GM21529 (cell line): ENCODE data around the gene PNRC2.
"Not testable (repeated sequence)": the region's sequence is repeated elsewhere in the genome, so short reads cannot be mapped to it uniquely, and the experiment has no call there.

ENCODE experiments used
- ATAC-seq: cut with Tn5 transposase; IDR thresholded peaks from one replicate; pipeline ENCODE4 v1.9.1; 2021; ENCODE audit not compliant: unreplicated experiment

PNRC2 gene

DNA sequence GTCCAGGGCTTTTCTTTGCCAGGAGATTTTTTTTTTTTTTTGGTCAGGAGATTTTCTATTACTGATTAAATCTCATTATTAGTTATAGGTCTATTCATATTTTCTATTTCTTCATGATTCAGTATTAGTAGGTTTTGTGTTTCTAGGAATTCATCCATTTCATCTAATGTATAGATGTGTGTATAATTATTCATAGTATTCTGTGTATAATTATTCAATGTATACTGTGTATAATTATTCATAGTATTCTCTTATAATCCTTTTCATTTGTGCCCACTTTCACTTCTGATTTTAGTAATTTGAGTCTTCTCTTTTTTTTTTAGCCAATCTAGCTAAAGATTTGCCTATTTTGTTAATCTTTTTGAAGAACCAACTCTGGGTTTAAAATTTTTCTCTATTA, 12.3 kb upstream of the PNRC2 start:
- ATAC-seq: no peak

DNA sequence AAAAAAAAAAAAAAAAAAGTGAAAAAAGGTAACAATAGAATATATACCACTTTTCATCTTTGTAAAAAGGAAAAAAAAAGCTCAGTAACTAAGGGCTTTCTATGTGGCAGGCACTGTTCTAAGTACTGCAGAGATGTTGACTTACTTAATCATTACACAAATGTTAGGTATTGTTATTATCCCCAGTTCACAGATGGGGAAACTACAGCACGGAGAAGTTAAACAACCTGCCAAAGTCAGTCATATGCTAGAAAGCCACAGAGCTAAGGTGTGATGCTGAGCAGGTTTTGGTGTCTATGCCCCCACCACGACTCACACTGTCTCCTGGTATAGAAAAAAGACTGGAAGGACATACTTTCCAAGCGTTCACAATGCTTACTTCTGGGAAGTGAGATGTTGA, 6.6 kb upstream of the PNRC2 start:
- no peak for ATAC-seq

DNA sequence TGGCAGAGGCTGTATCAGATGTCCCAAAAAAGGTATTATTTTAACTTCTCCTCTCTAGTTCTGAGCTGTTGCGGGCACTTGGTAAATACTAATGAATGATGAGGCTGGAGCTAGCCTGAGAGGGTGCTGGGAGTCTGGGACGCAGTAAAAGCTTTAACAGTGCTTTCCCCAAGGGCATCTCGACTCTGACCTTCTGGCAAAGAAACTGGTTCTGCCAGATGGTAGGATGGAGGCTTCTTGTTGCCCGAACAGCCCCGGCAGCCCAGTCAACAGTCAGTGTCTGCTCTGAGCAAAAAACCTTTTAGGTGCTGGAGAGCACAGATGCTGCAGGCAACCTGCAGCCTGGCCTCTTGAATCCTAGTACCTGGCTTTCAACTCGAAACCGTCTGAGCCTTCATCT, 2.5 kb upstream of the PNRC2 start:
- ATAC-seq: no peak

DNA sequence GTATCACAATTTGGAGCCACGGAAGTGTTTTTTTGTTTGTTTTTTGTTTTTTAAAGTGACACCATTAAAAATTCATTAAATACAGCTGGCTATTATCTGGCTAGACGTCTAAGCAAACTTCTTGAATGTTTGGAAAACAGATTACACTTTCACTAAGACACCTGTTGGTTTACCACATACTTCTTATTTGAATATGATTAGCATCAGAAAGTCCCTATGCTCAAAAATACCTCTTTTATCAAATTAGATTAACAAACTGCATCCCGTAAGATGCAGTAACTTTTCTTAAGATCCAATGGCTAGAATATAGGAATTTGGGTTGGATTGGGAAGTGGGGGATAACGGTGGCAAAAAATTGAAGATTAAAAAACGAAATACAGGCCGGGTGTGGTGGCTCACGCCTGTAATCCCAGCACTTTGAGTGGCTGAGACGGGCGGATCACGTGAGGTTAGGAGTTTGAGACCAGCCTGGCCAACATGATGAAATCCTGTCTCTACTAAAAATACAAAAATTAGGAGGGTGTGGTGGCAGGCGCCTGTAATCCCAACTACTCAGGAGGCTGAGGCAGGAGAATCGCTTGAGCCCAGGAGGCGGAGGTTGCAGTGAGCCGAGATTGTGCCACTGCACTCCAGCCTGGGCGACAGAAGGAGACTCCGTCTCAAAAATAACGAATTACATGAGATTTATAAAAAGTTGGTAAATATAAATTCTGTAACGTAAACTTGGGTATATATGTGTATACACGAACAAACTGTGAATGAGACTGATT, 1.4 kb upstream of the PNRC2 start:
- not testable (repeated sequence) for ATAC-seq

GRCh38 chr1:23958810-23959460, 693 bp upstream of the PNRC2 start:
- ATAC-seq: peak; percentile 70

DNA sequence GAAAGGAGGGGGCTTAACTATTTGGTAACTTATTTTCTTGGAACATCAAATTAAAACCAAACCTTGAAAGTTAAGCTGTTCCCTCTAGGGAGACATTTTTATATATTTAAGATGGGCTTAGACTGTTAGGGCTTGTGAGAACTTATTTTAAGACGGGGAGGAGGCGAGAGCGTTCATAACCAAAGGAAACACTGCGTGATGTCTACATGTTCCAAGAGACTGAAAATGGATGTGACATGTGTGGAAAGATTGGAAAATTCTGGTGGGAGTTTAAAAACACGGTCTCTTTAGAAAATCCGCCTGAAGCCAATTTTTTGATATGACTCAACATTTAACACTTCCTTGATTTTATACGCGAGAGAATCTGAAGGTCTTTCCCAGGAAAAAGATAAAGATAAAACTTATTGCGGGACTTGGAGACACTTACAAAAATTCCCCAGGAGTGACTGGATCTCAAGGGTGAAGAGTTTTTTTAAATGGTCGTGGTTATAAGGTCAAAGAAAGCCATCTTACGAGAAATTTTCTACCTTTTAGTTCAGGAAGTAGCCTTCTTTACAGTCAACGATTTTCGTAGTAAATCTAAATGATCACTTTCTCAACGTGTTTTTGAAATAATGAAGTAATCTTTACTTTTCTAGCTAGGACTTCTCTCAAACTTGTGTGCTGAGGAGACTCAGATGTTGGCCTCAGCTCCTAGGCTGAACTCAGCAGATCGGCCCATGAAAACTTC, 828 bp downstream of the PNRC2 start:
- no peak for ATAC-seq

- ATAC-seq: no peak
These were observed 4.1 kb downstream of the PNRC2 start for GRCh38 chr1:23963617-23964234.

- no peak for ATAC-seq
These were observed 4.6 kb downstream of the PNRC2 start for GRCh38 chr1:23964235-23964668.

DNA sequence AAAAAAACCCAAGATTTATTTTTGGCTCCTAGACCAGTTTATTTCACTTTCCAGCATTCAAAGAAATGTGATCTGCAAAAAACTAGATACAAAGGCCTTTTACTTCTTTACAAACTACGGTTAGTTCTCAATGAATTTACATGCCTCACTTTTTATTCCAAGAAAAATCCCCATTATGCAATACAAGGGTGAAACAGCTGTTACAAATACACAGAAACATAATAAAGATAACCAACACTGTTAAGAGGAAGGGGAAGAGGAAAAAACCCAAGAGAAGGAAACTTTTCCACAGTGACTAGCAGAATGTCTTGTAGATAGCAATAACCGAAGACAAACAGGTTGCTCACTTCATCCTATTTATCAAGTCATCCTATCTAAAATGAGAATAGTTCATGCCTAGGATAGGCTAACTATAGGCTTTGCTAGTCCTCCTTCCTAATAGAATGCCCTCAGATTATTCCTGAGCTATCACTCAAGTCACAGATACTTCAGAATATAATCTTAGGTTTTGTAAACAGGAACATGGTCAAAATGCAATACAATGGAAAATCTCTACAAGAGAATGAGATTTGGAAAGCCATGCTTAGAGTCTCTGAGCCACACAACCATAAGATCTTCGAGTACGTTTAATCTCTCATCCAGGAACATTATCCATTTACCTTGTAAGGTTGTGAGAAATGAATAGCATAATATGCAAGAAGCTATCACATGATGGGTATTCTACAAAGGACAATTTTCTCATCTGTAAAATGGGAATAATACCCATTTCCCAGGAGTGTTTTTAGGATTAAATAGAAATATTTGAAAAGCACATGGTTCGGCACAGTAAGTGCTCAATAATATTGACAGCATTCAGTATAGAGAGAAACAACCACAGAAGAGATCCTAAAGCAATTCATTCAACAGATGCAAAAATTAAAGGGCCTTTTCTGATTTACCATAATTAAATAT, 5.4 kb downstream of the PNRC2 start:
- ATAC-seq: no peak

DNA sequence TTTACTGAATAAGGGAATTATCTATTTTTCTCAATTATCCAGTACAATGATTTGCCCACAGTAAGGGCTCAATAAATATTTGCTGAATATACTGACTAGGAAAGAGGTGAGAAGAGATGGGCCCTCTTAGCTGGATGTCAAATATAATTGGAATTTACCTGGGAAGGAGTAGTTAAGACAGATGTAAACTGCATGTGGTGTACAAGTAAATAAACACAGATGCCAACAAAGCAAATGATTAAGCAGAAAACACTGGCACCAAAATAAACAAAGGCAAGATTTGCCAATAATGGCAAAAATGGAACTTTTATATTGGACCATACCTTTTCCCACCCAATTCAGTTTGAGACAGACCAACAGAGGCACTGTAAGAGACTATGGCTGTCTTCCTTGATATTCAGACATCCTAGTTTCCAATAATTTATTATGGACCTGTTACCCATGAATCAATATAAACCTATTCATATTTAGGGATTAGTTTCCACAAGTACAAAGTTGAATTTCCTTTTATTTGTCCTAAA, 7.4 kb downstream of the PNRC2 start:
- ATAC-seq: no peak

- ATAC-seq: no peak
These were observed 8.2 kb downstream of the PNRC2 start for GRCh38 chr1:23967871-23968270.

GRCh38 chr1:23977187-23977853, 17.7 kb downstream of the PNRC2 start:
- ATAC-seq: no peak

DNA sequence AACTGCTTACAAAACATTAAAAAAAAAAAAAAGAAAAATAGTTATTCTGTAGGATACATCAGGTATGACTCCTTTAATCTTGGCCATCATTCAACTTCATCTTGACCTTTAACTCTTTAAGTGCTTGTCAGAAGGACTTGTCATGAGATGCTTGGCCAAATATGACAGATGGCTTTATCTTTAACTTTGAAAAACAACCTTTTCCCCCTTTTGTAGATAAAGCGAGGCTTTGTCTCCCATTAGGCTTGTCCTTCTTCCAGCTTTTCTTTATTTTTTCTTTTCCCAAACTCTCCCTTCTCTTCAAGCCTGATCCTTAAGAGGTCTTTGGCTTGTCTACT, 18.2 kb downstream of the PNRC2 start:
- no peak for ATAC-seq

DNA sequence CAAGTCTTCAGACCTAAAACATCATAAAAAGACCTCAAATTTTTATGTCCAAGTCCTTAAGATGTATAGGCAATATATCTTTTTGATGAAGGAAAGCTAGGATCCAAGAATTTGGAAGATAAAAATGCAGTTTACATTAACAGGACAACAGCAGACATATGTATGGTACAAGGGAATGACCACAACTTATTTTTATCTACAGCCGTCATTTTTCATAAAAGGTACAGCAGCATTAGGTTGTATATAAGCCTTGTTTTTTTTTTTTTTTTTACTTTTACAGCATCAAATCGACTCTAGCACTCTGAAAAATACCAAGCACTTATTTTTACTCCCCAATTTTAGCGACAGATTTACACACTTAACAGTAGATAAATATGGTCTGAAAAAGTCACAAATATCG, 19.2 kb downstream of the PNRC2 start:
- no peak for ATAC-seq

DNA sequence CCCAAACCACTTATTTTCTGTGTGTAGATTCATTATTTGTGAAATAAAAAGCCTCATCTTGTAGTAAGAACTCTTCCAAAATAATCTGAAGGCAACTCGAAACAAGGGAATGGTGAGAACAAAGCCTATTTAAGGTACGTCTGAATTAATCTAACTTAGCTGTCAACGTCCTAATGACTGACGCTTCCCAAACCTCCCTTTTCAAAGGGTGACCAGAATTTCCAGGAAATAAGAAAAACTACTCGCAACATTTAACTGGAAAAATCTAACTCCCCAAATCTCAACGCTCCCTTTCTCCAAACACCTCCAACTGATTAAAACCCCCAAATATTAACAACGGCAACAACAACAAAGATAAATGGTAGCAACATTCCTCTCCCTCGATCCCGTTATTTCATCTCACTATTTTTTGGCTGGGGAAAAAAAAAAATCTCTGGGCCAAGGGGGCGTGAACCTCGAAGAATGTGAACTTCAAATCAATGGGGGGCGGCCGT, 19.8 kb downstream of the PNRC2 start:
- ATAC-seq: no peak

DNA sequence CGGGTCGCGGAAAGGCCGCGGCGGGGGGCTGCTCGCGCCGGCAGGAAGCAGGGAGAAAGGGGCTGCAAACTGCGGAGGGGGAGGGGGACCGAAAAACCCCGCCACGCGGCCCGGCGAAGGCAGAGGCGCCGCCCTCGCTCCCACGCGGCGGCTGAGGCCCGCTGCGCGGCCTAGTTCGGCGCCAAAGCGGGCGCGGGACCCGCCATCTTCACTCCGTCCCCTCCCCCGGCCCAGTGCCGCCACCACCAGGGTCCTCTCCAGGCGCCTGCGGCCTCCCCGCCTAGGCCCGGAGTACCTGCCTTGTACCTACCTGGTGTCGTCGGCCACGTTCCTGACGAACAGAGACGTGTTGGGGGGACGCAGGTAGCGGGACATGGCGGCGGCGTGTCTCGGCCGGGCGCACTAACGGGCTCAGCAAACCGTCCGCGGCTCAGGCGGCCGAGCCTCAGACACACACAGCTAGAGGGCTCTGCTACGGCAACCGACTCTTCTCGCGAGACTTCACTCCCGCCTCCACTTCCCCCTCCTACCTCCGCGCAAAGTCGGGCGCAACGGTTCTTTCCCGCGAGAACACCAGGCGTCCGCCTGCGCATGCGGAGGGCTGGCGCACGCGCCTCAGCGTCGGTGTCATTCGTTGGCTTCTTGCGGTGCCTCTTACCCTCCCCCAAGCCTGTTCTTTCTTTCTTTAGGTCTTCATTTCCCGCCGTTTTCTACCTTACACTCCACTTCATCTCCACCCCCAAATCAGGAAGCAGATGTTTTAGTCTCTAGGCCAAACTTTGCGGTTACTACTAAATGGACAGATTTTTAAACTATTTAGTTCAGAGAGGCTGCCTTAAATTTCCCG, 20.5 kb downstream of the PNRC2 start, which contains the start of gene SRSF10:
Gene SRSF10 (minus strand): TSS at position 447 of the 847 bp plus-strand sequence. CDS start 72 bp downstream, at position 375.
- peak; percentile 89 for ATAC-seq

GRCh38 chr1:23980728-23981070, 21.1 kb downstream of the PNRC2 start:
- ATAC-seq: no peak

DNA sequence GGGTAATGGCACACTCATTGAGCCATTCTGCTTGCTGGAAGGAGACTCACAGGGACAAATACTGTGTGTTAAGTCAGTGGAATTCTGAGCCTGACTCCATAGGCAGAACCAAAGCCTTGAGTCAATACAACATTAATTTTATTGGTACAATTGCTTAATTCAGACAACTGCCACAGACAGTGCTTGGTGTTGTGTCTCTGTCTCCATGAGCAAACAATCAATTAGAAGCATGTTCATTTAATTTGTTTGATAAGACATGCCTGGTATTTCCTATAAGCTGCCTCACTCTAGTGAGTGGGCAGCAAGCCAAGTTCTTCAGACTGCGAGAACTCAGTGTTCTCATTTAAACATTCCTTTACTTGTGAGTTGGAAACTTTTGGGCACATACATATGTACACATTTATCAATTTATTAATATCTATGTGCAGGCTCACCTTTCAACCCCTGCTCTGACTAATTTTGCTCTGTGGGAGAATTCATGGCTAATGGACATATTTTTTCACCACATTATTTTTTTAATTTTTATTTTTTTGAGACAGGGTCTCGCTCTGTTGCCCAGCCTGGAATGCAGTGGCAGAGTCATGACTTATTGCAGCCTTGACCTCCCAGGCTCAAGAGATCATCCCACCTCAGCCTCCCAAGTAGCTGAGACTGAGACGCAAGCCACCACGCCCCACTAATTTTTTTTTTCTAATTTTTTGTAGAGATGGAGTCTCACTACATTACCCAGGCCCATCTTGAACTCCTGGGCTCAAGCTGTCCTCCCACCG, 25.0 kb downstream of the PNRC2 start:
- ATAC-seq: no peak
